ENCODE data around the gene ATP13A1.
"Not testable (repeated sequence)": the region's sequence is repeated elsewhere in the genome, so short reads cannot be mapped to it uniquely, and the experiment has no call there.

ATP13A1 gene

GRCh38 chr19:19606021-19606420, 57.5 kb downstream of the ATP13A1 start:
- TF ChIP-seq CTCF (IDR thresholded peaks at IDR 0.05), result no peak
- Histone ChIP-seq H3K4me1 (ENCODE audit: control insufficient read depth in 1 of 2, insufficient read depth in 1 of 2, low read depth in 1 of 2, low read length in 1 of 2) (no peaks in the 10 kb centered on the region), H3K9me3 (no peaks in the 10 kb centered on the region), H3K4me3 (ENCODE audit: low read depth in 1 of 2, low read length in 1 of 2) (no peak overlapping the region), H3K27me3 (no peaks in the 10 kb centered on the region), H3K27ac (no peak overlapping the region), H3K36me3 (no peaks in the 10 kb centered on the region)

- H3K9me3 ChIP-seq, result no peaks in the 10 kb centered on the region
- no peak overlapping the region for H3K27ac ChIP-seq
- H3K4me1 ChIP-seq (ENCODE audit: control insufficient read depth in 1 of 2, insufficient read depth in 1 of 2, low read depth in 1 of 2, low read length in 1 of 2), result no peaks in the 10 kb centered on the region
- no peaks in the 10 kb centered on the region for H3K27me3 ChIP-seq
- no peaks in the 10 kb centered on the region for H3K36me3 ChIP-seq
- no peak for TF ChIP-seq CTCF (IDR thresholded peaks at IDR 0.05)
- H3K4me3 ChIP-seq (ENCODE audit: low read depth in 1 of 2, low read length in 1 of 2), result no peak overlapping the region
Measured at GRCh38 chr19:19602713-19603324, 60.7 kb downstream of the ATP13A1 start.

GRCh38 chr19:19602136-19602712, 61.3 kb downstream of the ATP13A1 start:
- no peak for TF ChIP-seq CTCF (IDR thresholded peaks at IDR 0.05)
- Histone ChIP-seq H3K4me1 (ENCODE audit: control insufficient read depth in 1 of 2, insufficient read depth in 1 of 2, low read depth in 1 of 2, low read length in 1 of 2) (no peaks in the 10 kb centered on the region), H3K4me3 (ENCODE audit: low read depth in 1 of 2, low read length in 1 of 2) (no peak overlapping the region), H3K9me3 (no peaks in the 10 kb centered on the region), H3K27ac (no peak overlapping the region), H3K27me3 (no peaks in the 10 kb centered on the region), H3K36me3 (no peaks in the 10 kb centered on the region)

GRCh38 chr19:19600793-19601330, 62.6 kb downstream of the ATP13A1 start:
- no peaks in the 10 kb centered on the region for H3K27me3 ChIP-seq
- H3K4me1 ChIP-seq (ENCODE audit: control insufficient read depth in 1 of 2, insufficient read depth in 1 of 2, low read depth in 1 of 2, low read length in 1 of 2), result no peaks in the 10 kb centered on the region
- no peaks in the 10 kb centered on the region for H3K9me3 ChIP-seq
- no peak for TF ChIP-seq CTCF (IDR thresholded peaks at IDR 0.05)
- no peak overlapping the region for H3K27ac ChIP-seq
- no peaks in the 10 kb centered on the region for H3K36me3 ChIP-seq
- H3K4me3 ChIP-seq (ENCODE audit: low read depth in 1 of 2, low read length in 1 of 2), result no peak overlapping the region

- not testable (repeated sequence) for H3K4me1 ChIP-seq (ENCODE audit: control insufficient read depth in 1 of 2, insufficient read depth in 1 of 2, low read depth in 1 of 2, low read length in 1 of 2); H3K9me3 ChIP-seq; H3K27ac ChIP-seq; H3K4me3 ChIP-seq (ENCODE audit: low read depth in 1 of 2, low read length in 1 of 2); H3K36me3 ChIP-seq; H3K27me3 ChIP-seq
Measured at GRCh38 chr19:19598728-19599451, 64.6 kb downstream of the ATP13A1 start.

- Histone ChIP-seq H3K4me3 (ENCODE audit: low read depth in 1 of 2, low read length in 1 of 2) (no peak overlapping the region), H3K36me3 (no peaks in the 10 kb centered on the region), H3K27me3 (no peaks in the 10 kb centered on the region), H3K9me3 (no peaks in the 10 kb centered on the region), H3K27ac (no peak overlapping the region), H3K4me1 (ENCODE audit: control insufficient read depth in 1 of 2, insufficient read depth in 1 of 2, low read depth in 1 of 2, low read length in 1 of 2) (no peaks in the 10 kb centered on the region)
- TF ChIP-seq CTCF (IDR thresholded peaks at IDR 0.05), result no peak
Measured at GRCh38 chr19:19597809-19598306, 65.6 kb downstream of the ATP13A1 start.

All from neutrophil (primary cell).